ENCODE results near the gene PEAR1. TPM values are rescaled to one million over a fixed set of nuclear protein-coding genes. Genes with fewer than 3 reads are reported as not detected.

PEAR1 gene
- polyA plus RNA-seq, 1 of the 3 experiments (the other 2 are of a cell fraction) = 1.2 TPM

GRCh38 chr1:156945881-156946661, 52.6 kb downstream of the PEAR1 start:
- Histone ChIP-seq H3K36me3 (replicated peaks in 1 of 2; ENCODE audit: control insufficient read depth in 1 of 2, insufficient read depth in 2 of 2, low read length in 1 of 2) (peaks cover 33 to 79% of the 10 kb centered on the region in 2 experiments), H3K4me3 (ENCODE audit: low read depth in 2 of 2, low read length in 1 of 2) (no peak overlapping the region), H3K27ac (ENCODE audit: low read depth in 2 of 2, low read length in 1 of 2) (no peak overlapping the region), H3F3A (replicated peaks; ENCODE audit: insufficient read depth) (no peaks in the 10 kb centered on the region), H3K27me3 (ENCODE audit: insufficient read depth) (no peaks in the 10 kb centered on the region), H3K9me2 (no peaks in the 10 kb centered on the region), H3K4me2 (no peak overlapping the region), H3K4me1 (ENCODE audit: control insufficient read depth in 1 of 2, insufficient read depth in 2 of 2, low read depth in 1 of 2, low read length in 1 of 2) (no peaks in the 10 kb centered on the region), H2AFZ (ENCODE audit: low read depth) (no peak overlapping the region), H3K79me2 (ENCODE audit: insufficient read depth) (no peaks in the 10 kb centered on the region), H4K20me1 (ENCODE audit: insufficient read depth) (no peaks in the 10 kb centered on the region), H3K9me3 (no peaks in the 10 kb centered on the region), H3K9ac (no peak overlapping the region)
- no peak for DNase-seq
- TF ChIP-seq IRF3 (IDR thresholded peaks at IDR 0.05; ENCODE audit: low read depth, low read length) = no peak
- TF ChIP-seq MEF2A (IDR thresholded peaks at IDR 0.05; ENCODE audit: borderline replicate concordance, low read depth) = no peak
- no peak for TF ChIP-seq MXI1 (IDR thresholded peaks at IDR 0.05; ENCODE audit: low read depth, low read length)
- POLR2A ChIA-PET = no interaction called here
- 91% methylated on average over 9 of the region's 11 CpGs for WGBS (ENCODE audit: low lambda C conversion rate)
- CTCF ChIA-PET = interaction anchor here (1.0 to 6.0 kb wide), 2 partner anchors 18 to 47 kb away, joined by 3 to 26 read pairs; no protein-coding TSS in a partner anchor

GRCh38 chr1:156947127-156947526, 53.6 kb downstream of the PEAR1 start:
- no peak for TF ChIP-seq MXI1 (IDR thresholded peaks at IDR 0.05; ENCODE audit: low read depth, low read length)
- no peak overlapping the region for H2AFZ ChIP-seq (ENCODE audit: low read depth)
- no peaks in the 10 kb centered on the region for H4K20me1 ChIP-seq (ENCODE audit: insufficient read depth)
- 92% methylated on average over 9 of the region's 9 CpGs for WGBS (ENCODE audit: low lambda C conversion rate)
- no peaks in the 10 kb centered on the region for H3K9me3 ChIP-seq
- no peak overlapping the region for H3K9ac ChIP-seq
- ChIA-PET CTCF (interaction anchor here (0.9 to 6.0 kb wide), 3 partner anchors 19 to 53 kb away, joined by 3 to 26 read pairs (median 3); no protein-coding TSS in a partner anchor), POLR2A (interaction anchor here (0.5 to 1.1 kb wide), 2 partner anchors 9 to 375 kb away, joined by 3 read pairs; no protein-coding TSS in a partner anchor)
- no peak for DNase-seq
- no peaks in the 10 kb centered on the region for H3K79me2 ChIP-seq (ENCODE audit: insufficient read depth)
- no peaks in the 10 kb centered on the region for H3K9me2 ChIP-seq
- H3K27me3 ChIP-seq (ENCODE audit: insufficient read depth) = no peaks in the 10 kb centered on the region
- no peak overlapping the region for H3K4me3 ChIP-seq (ENCODE audit: low read depth in 2 of 2, low read length in 1 of 2)
- H3K27ac ChIP-seq (ENCODE audit: low read depth in 2 of 2, low read length in 1 of 2) = no peak overlapping the region
- H3K4me2 ChIP-seq = no peak overlapping the region
- H3K4me1 ChIP-seq (ENCODE audit: control insufficient read depth in 1 of 2, insufficient read depth in 2 of 2, low read depth in 1 of 2, low read length in 1 of 2) = no peaks in the 10 kb centered on the region
- H3K36me3 ChIP-seq (replicated peaks in 1 of 2; ENCODE audit: control insufficient read depth in 1 of 2, insufficient read depth in 2 of 2, low read length in 1 of 2) = peaks cover 40 to 81% of the 10 kb centered on the region in 2 experiments
- no peaks in the 10 kb centered on the region for H3F3A ChIP-seq (replicated peaks; ENCODE audit: insufficient read depth)

- no peaks in the 10 kb centered on the region for H4K20me1 ChIP-seq (ENCODE audit: insufficient read depth)
- POLR2A ChIA-PET = interaction anchor here (0.5 to 1.1 kb wide), 2 partner anchors 10 to 376 kb away, joined by 3 read pairs; no protein-coding TSS in a partner anchor
These were observed 54.5 kb downstream of the PEAR1 start for GRCh38 chr1:156947818-156948525.

More at GRCh38 chr1:156947818-156948525, 54.5 kb downstream of the PEAR1 start:
- over 99% methylated on average over 15 of the region's 17 CpGs for WGBS (ENCODE audit: low lambda C conversion rate)
- no peak overlapping the region for H3K4me3 ChIP-seq (ENCODE audit: low read depth in 2 of 2, low read length in 1 of 2)
- H3K9me2 ChIP-seq = no peaks in the 10 kb centered on the region
- TF ChIP-seq ZBTB33 (IDR thresholded peaks at IDR 0.05; ENCODE audit: borderline replicate concordance, low read depth) = no peak
- no peak for TF ChIP-seq JUND (IDR thresholded peaks at IDR 0.05)
- no peak for TF ChIP-seq GATA2 (CRISPR knock-in tag; IDR thresholded peaks at IDR 0.05)
- TF ChIP-seq SMC3 (IDR thresholded peaks at IDR 0.05; ENCODE audit: low read depth, low read length) = no peak
- no peak for TF ChIP-seq USF1 (IDR thresholded peaks at IDR 0.05; ENCODE audit: borderline replicate concordance, low read depth)
- no peak for TF ChIP-seq TAF1 (IDR thresholded peaks at IDR 0.05; ENCODE audit: borderline replicate concordance, low read depth, low read length)
- no peak for TF ChIP-seq IRF3 (IDR thresholded peaks at IDR 0.05; ENCODE audit: low read depth, low read length)
- no peak for TF ChIP-seq TEAD4 (IDR thresholded peaks at IDR 0.05; ENCODE audit: borderline replicate concordance, insufficient read depth)
- no peak for TF ChIP-seq EP300 (IDR thresholded peaks at IDR 0.05; ENCODE audit: borderline replicate concordance in 1 of 2, low read depth in 1 of 2, low read length in 1 of 2)
- TF ChIP-seq NFIC (IDR thresholded peaks at IDR 0.05; ENCODE audit: borderline replicate concordance) = no peak
- CTCF ChIA-PET = interaction anchor here (1.0 to 6.0 kb wide), 4 partner anchors 12 to 58 kb away, joined by 3 to 26 read pairs (median 4); no protein-coding TSS in a partner anchor
- H3K79me2 ChIP-seq (ENCODE audit: insufficient read depth) = no peaks in the 10 kb centered on the region
- DNase-seq = no peak
- no peak overlapping the region for H3K4me2 ChIP-seq
- H3F3A ChIP-seq (replicated peaks; ENCODE audit: insufficient read depth) = no peaks in the 10 kb centered on the region
- H3K27me3 ChIP-seq (ENCODE audit: insufficient read depth) = no peaks in the 10 kb centered on the region
- H2AFZ ChIP-seq (ENCODE audit: low read depth) = no peak overlapping the region
- peaks cover 38 to 87% of the 10 kb centered on the region in 2 experiments for H3K36me3 ChIP-seq (replicated peaks in 1 of 2; ENCODE audit: control insufficient read depth in 1 of 2, insufficient read depth in 2 of 2, low read length in 1 of 2)
- H3K4me1 ChIP-seq (ENCODE audit: control insufficient read depth in 1 of 2, insufficient read depth in 2 of 2, low read depth in 1 of 2, low read length in 1 of 2) = no peaks in the 10 kb centered on the region
- no peak overlapping the region for H3K27ac ChIP-seq (ENCODE audit: low read depth in 2 of 2, low read length in 1 of 2)
- H3K9me3 ChIP-seq = no peaks in the 10 kb centered on the region
- H3K9ac ChIP-seq = no peak overlapping the region
